ENCODE results near the gene ACER2.

ACER2 gene

GRCh38 chr9:19456426-19456825 is 47.6 kb downstream of the ACER2 start:
- no peak for DNase-seq (ENCODE audit: low read depth in 3 of 3)

GRCh38 chr9:19456996-19457692 is 48.3 kb downstream of the ACER2 start:
- DNase-seq (ENCODE audit: low read depth in 3 of 3): peak in 2 of 3 experiments; percentile 16 to 26

- no peak for DNase-seq (ENCODE audit: low read depth in 3 of 3)
These were observed 48.8 kb downstream of the ACER2 start for GRCh38 chr9:19457693-19458009.

GRCh38 chr9:19460243-19460642 is 51.4 kb downstream of the ACER2 start:
- DNase-seq (ENCODE audit: low read depth in 3 of 3): no peak

GRCh38 chr9:19461135-19461534 is 52.3 kb downstream of the ACER2 start:
- no peak for DNase-seq (ENCODE audit: low read depth in 3 of 3)

GRCh38 chr9:19464061-19464763 is 55.4 kb downstream of the ACER2 start:
- no peak for DNase-seq (ENCODE audit: low read depth in 3 of 3)

- DNase-seq (ENCODE audit: low read depth in 3 of 3): peak; percentile 48 to 57 (median 57)
These were observed 56.2 kb downstream of the ACER2 start for GRCh38 chr9:19464764-19465585.

- no peak for DNase-seq (ENCODE audit: low read depth in 3 of 3)
These were observed 56.9 kb downstream of the ACER2 start for GRCh38 chr9:19465586-19466279.

- DNase-seq (ENCODE audit: low read depth in 3 of 3): no peak
These were observed 57.5 kb downstream of the ACER2 start for GRCh38 chr9:19466280-19466639.

- no peak for DNase-seq (ENCODE audit: low read depth in 3 of 3)
These were observed 60.5 kb downstream of the ACER2 start for GRCh38 chr9:19469271-19469670.

GRCh38 chr9:19470567-19470966 is 61.8 kb downstream of the ACER2 start:
- no peak for DNase-seq (ENCODE audit: low read depth in 3 of 3)

- DNase-seq (ENCODE audit: low read depth in 3 of 3): no peak
These were observed 62.3 kb downstream of the ACER2 start for GRCh38 chr9:19470981-19471650.

GRCh38 chr9:19471737-19472648 is 63.2 kb downstream of the ACER2 start:
- DNase-seq (ENCODE audit: low read depth in 3 of 3): peak; percentile 12 to 26 (median 18)

GRCh38 chr9:19473605-19474004 is 64.8 kb downstream of the ACER2 start:
- DNase-seq (ENCODE audit: low read depth in 3 of 3): no peak

- no peak for DNase-seq (ENCODE audit: low read depth in 3 of 3)
These were observed 71.1 kb downstream of the ACER2 start for GRCh38 chr9:19479874-19480273.

GRCh38 chr9:19480345-19480744 is 71.5 kb downstream of the ACER2 start:
- DNase-seq (ENCODE audit: low read depth in 3 of 3): no peak

GRCh38 chr9:19481121-19481870 is 72.5 kb downstream of the ACER2 start:
- DNase-seq (ENCODE audit: low read depth in 3 of 3): no peak

GRCh38 chr9:19481971-19482404 is 73.2 kb downstream of the ACER2 start:
- no peak for DNase-seq (ENCODE audit: low read depth in 3 of 3)

GRCh38 chr9:19484699-19485098 is 75.9 kb downstream of the ACER2 start:
- no peak for DNase-seq (ENCODE audit: low read depth in 3 of 3)

- DNase-seq (ENCODE audit: low read depth in 3 of 3): no peak
These were observed 76.4 kb downstream of the ACER2 start for GRCh38 chr9:19485193-19485592.

All from stimulated activated CD4-positive, alpha-beta T cell treated with anti-CD3 and anti-CD28 coated beads, TNF-alpha, amount 100 ng/mL, for 4 hours (primary cell).